Gastroesophageal sphincter (tissue), 2 donors: ENCODE results near the gene PIF1.
"Not testable (repeated sequence)": the region's sequence is repeated elsewhere in the genome, so short reads cannot be mapped to it uniquely, and the experiment has no call there.

Source experiments
- POLR2A ChIP-seq, 2 donors: fragments of 450-650 bp; IDR thresholded peaks; one replicate each; pipeline ENCODE4 v1.6.1; 2017; ENCODE audit warnings: antibody characterized with exemption in 2 of 2, mild to moderate bottlenecking in 2 of 2, moderate library complexity in 1 of 2
- POLR2AphosphoS5 ChIP-seq: sonication (generic); formaldehyde crosslinking; IDR thresholded peaks from one replicate; pipeline ENCODE4 v1.6.1; 2017; ENCODE audit warnings: antibody characterized with exemption

DNA sequence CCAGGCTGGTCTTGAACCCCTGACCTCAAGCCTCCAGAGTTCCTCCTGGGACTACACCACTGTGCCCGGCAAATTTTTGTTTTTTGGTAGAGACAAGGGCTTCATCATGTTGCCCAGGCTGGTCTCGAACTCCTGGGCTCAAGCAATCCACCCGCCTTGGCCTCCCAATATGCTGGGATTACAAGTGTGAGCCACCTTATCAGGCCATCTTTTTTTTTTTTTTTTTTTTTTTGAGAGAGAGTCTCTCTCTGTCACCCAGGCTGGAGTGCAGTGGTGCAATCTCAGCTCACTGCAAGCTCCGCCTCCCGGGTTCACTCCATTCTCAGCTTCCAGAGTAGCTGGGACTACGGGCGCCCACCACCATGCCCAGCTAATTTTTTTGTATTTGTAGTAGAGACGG is 11.2 kb downstream of the PIF1 start:
- TF ChIP-seq POLR2AphosphoS5; POLR2A (IDR thresholded peaks at IDR 0.05): not testable (repeated sequence)
